PC-9 (cell line): ENCODE data around the gene USP28. TPM values are rescaled to one million over a fixed set of nuclear protein-coding genes. Genes with fewer than 3 reads are reported as not detected.

Experiments used
- BruUV-seq: library from RNA; stranded (reverse); fragments of 400-500 nt; replicated peaks from 2 replicates; lab custom pipeline; 2021; lab: Mats Ljungman, UMichigan
- CTCF ChIA-PET: fragments of 300-600 bp; sonication (Branson Sonifier 250); formaldehyde crosslinking; loops from one replicate; lab custom pipeline; 2022; ENCODE audit warnings: antibody characterized with exemption; lab: Charles Lee
- POLR2A ChIA-PET: fragments of 300-600 bp; sonication (Branson Sonifier 250); formaldehyde crosslinking; loops from one replicate; lab custom pipeline; 2022; ENCODE audit warnings: antibody characterized with exemption; ENCODE audit not compliant: unreplicated experiment; lab: Charles Lee
- DNase-seq, 2 experiments: peaks; one replicate each; pipeline versions ENCODE4 v3.0.0 to v3.0.0-alpha.2; 2015 to 2022; ENCODE audit warnings: mixed read lengths in 1 of 2
- H2AFZ ChIP-seq: fragments of 200-600 bp; sonication (generic); 2 replicates; pipeline ENCODE4 v1.8.1; 2017; ENCODE audit warnings: antibody characterized with exemption
- H3F3A ChIP-seq: fragments of 200-600 bp; sonication (generic); 2 replicates; pipeline ENCODE4 v1.8.1; 2017; ENCODE audit warnings: antibody characterized with exemption, mild to moderate bottlenecking, low read depth; ENCODE audit not compliant: insufficient read depth
- H3K27ac ChIP-seq: fragments of 200-600 bp; sonication (generic); 2 replicates; pipeline ENCODE4 v1.6.1; 2016; ENCODE audit warnings: mixed run types
- H3K27me3 ChIP-seq: fragments of 200-600 bp; sonication (generic); 2 replicates; pipeline ENCODE4 v1.6.1; 2016; ENCODE audit warnings: low read depth, mixed run types; ENCODE audit not compliant: insufficient read depth
- H3K36me3 ChIP-seq: fragments of 200-600 bp; sonication (generic); 2 replicates; pipeline ENCODE4 v1.6.1; 2016; ENCODE audit warnings: low read depth, mixed run types
- H3K4me1 ChIP-seq: fragments of 200-600 bp; sonication (generic); replicated peaks from 2 replicates; pipeline ENCODE4 v1.6.1; 2016; ENCODE audit warnings: mixed run types; ENCODE audit not compliant: insufficient read depth
- H3K4me2 ChIP-seq: fragments of 200-600 bp; sonication (generic); 2 replicates; pipeline ENCODE4 v1.6.1; 2017; ENCODE audit warnings: mixed run types
- H3K4me3 ChIP-seq: fragments of 200-600 bp; sonication (generic); 2 replicates; pipeline ENCODE4 v1.6.1; 2016; ENCODE audit warnings: mixed run types
- H3K79me2 ChIP-seq: fragments of 200-600 bp; sonication (generic); 2 replicates; pipeline ENCODE4 v1.6.1; 2017; ENCODE audit warnings: low read depth, mixed run types
- H3K9me2 ChIP-seq: fragments of 200-600 bp; sonication (generic); 2 replicates; pipeline ENCODE4 v1.8.1; 2017; ENCODE audit warnings: mild to moderate bottlenecking; ENCODE audit not compliant: insufficient read depth
- H3K9me3 ChIP-seq: fragments of 200-600 bp; sonication (generic); 2 replicates; pipeline ENCODE4 v1.8.1; 2016; ENCODE audit warnings: low read depth; ENCODE audit not compliant: insufficient read depth
- H4K20me1 ChIP-seq: fragments of 200-600 bp; sonication (generic); 2 replicates; pipeline ENCODE4 v1.8.1; 2017; ENCODE audit not compliant: insufficient read depth
- EZH2 ChIP-seq: fragments of 200-600 bp; sonication (generic); IDR thresholded peaks from 2 replicates; pipeline ENCODE4 v1.8.0; 2017; ENCODE audit warnings: antibody characterized with exemption, low read depth
- intact Hi-C: fragments of 100-400 bp; cut with micrococcal nuclease; formaldehyde crosslinking; loops from one replicate; pipeline ENCODE4 v1.10.0; 2022; ENCODE audit not compliant: unreplicated experiment
- total RNA-seq: library from RNA; stranded (reverse); gene quantifications from 2 replicates; pipeline ENCODE4 v1.2.3, GENCODE V29; 2021
- TF ChIP-seq, protein P1 (sequence below): fragments of 200-600 bp; sonication (generic); conservative IDR thresholded peaks from 2 replicates; pipeline ENCODE4 v1.6.1; 2017; ENCODE audit warnings: mixed run types, antibody characterized with exemption, mild to moderate bottlenecking, moderate library complexity

The USP28 gene
- total RNA-seq, 1 experiment from 2014 or later = 38.1 TPM

DNA sequence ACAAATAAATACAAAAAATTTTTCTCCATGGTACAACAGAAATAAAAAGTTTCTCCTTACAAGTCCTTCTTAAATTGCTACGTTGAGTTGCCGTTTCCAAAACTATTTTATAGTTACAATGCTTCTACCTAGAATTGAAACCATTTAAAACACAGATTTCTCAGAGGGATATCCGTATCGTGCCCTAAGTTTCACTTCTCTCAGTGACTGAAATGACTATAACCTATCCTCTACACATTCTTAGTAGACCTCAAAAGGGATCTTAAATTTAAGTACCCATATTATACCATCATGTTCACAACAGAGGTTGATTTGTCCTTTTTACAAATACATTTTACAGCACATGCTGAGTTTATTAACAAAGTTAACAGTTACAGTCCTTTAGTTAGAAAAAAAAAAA, 44.1 kb downstream of the USP28 start:
- no peak for DNase-seq
- H3K36me3 ChIP-seq = no peaks in the 10 kb centered on the region
- H3K9me3 ChIP-seq = no peaks in the 10 kb centered on the region
- CTCF ChIA-PET = no interaction called here
- H3F3A ChIP-seq = no peaks in the 10 kb centered on the region
- H3K9me2 ChIP-seq = no peaks in the 10 kb centered on the region
- H3K79me2 ChIP-seq = no peaks in the 10 kb centered on the region
- H2AFZ ChIP-seq = no peak overlapping the region
- H4K20me1 ChIP-seq = no peaks in the 10 kb centered on the region
- POLR2A ChIA-PET = interaction anchor here (0.7 kb wide), 1 partner anchor 18 kb away, joined by 3 read pairs; no protein-coding TSS in a partner anchor
- no peak overlapping the region for H3K4me3 ChIP-seq
- no peaks in the 10 kb centered on the region for H3K4me1 ChIP-seq
- no TSS peak for BruUV-seq
- TF ChIP-seq EZH2 = no peak
- TF ChIP-seq, protein P1, sequence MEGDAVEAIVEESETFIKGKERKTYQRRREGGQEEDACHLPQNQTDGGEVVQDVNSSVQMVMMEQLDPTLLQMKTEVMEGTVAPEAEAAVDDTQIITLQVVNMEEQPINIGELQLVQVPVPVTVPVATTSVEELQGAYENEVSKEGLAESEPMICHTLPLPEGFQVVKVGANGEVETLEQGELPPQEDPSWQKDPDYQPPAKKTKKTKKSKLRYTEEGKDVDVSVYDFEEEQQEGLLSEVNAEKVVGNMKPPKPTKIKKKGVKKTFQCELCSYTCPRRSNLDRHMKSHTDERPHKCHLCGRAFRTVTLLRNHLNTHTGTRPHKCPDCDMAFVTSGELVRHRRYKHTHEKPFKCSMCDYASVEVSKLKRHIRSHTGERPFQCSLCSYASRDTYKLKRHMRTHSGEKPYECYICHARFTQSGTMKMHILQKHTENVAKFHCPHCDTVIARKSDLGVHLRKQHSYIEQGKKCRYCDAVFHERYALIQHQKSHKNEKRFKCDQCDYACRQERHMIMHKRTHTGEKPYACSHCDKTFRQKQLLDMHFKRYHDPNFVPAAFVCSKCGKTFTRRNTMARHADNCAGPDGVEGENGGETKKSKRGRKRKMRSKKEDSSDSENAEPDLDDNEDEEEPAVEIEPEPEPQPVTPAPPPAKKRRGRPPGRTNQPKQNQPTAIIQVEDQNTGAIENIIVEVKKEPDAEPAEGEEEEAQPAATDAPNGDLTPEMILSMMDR = no peak
- intact Hi-C loops = no loop called here
- no peak overlapping the region for H3K4me2 ChIP-seq
- H3K27ac ChIP-seq = no peak overlapping the region
- H3K27me3 ChIP-seq = no peaks in the 10 kb centered on the region

GRCh38 chr11:113829751-113830150, 45.6 kb downstream of the USP28 start:
- no peaks in the 10 kb centered on the region for H3K9me2 ChIP-seq
- H3K9me3 ChIP-seq = no peaks in the 10 kb centered on the region
- H3K36me3 ChIP-seq = no peaks in the 10 kb centered on the region
- H3K4me3 ChIP-seq = no peak overlapping the region
- H2AFZ ChIP-seq = no peak overlapping the region
- no peak overlapping the region for H3K27ac ChIP-seq
- no peaks in the 10 kb centered on the region for H3K4me1 ChIP-seq
- no peaks in the 10 kb centered on the region for H3K79me2 ChIP-seq
- ChIA-PET CTCF (no interaction called here), POLR2A (no interaction called here)
- H4K20me1 ChIP-seq = no peaks in the 10 kb centered on the region
- H3K4me2 ChIP-seq = no peak overlapping the region
- no TSS peak for BruUV-seq
- no peak for DNase-seq
- TF ChIP-seq EZH2 = no peak
- no peaks in the 10 kb centered on the region for H3F3A ChIP-seq
- intact Hi-C loops = no loop called here
- H3K27me3 ChIP-seq = no peaks in the 10 kb centered on the region

DNA sequence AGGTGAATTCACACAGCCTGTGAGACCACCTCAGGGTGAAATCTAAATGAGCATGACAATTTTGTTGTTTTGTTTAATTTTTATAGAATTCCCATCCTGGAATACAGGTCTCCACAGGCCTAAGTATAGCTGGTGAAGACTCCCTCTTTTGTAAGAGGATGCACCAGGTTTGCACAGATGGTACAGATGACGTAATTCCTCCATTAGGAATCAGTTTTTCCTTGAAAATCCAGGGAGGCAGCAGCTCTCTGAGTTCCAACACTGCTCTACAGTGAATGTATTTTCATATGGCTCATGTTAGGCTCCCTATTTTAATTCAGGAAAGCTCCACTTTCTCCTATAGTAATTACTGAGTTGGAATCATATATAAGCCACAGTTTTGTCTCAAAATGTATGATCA, 47.2 kb downstream of the USP28 start:
- Histone ChIP-seq H3K9me2 (no peaks in the 10 kb centered on the region), H3K4me3 (no peak overlapping the region), H3K4me1 (no peaks in the 10 kb centered on the region), H3K27ac (no peak overlapping the region), H3F3A (no peaks in the 10 kb centered on the region), H3K27me3 (no peaks in the 10 kb centered on the region), H2AFZ (no peak overlapping the region), H3K9me3 (no peaks in the 10 kb centered on the region), H4K20me1 (no peaks in the 10 kb centered on the region), H3K36me3 (no peaks in the 10 kb centered on the region), H3K79me2 (no peaks in the 10 kb centered on the region), H3K4me2 (no peak overlapping the region)
- no peak for DNase-seq
- TF ChIP-seq, protein P1 = no peak
- TF ChIP-seq EZH2 = no peak
- ChIA-PET POLR2A (no interaction called here), CTCF (no interaction called here)
- intact Hi-C loops = no loop called here
- no TSS peak for BruUV-seq

DNA sequence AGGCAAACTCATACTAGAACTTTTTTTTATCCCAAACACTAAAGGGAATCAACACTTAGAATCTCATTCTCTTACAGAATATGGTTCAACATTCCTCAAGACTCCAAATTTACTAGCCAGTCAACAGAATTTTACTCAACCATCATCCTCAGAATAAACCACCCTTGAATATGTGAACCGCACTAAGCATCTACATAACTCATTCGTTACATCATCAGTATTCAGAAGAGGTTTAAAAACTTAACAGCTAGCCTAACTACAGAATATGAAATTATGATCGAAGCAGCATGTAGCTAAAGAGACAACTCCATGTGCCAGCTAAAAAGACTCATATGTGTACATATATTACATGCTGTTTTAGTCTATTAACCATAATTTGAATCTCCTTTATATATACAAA, 47.9 kb downstream of the USP28 start:
- no peaks in the 10 kb centered on the region for H3K9me2 ChIP-seq
- H2AFZ ChIP-seq = no peak overlapping the region
- no peak for TF ChIP-seq EZH2
- TF ChIP-seq, protein P1 = no peak
- no peaks in the 10 kb centered on the region for H3K9me3 ChIP-seq
- H3K27ac ChIP-seq = no peak overlapping the region
- H3K4me2 ChIP-seq = no peak overlapping the region
- H4K20me1 ChIP-seq = no peaks in the 10 kb centered on the region
- ChIA-PET CTCF (no interaction called here), POLR2A (no interaction called here)
- intact Hi-C loops = no loop called here
- H3K27me3 ChIP-seq = no peaks in the 10 kb centered on the region
- H3K79me2 ChIP-seq = no peaks in the 10 kb centered on the region
- BruUV-seq = no TSS peak
- H3K36me3 ChIP-seq = no peaks in the 10 kb centered on the region
- no peak overlapping the region for H3K4me3 ChIP-seq
- DNase-seq = no peak
- no peaks in the 10 kb centered on the region for H3F3A ChIP-seq
- H3K4me1 ChIP-seq = no peaks in the 10 kb centered on the region
